Measurements from ENCODE around the gene LRRK1.

DNA sequence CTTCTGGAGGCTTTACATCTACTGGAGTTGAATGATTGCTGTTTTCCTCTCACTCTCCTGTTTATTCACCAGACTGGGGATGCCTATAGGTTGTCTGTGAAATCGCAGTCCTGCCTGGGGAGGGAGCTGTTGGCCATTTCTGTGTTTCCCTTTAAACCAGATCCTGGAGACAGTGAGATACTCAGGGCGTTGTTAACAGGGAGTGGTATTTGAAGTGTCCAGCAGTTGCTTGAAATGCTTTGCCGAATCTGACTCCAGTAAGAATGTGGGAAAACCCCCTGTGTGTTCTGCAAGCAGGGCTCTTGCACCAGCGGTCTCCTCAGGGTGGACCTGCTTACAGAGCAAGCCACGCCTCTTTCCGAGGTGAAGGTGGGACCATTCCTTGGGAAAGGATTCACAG is 4.3 kb upstream of the LRRK1 start:
- peak; percentile 63 to 76 for TF ChIP-seq CTCF (conservative IDR thresholded peaks at IDR 0.05; ENCODE audit: low read depth in 2 of 2)
- TF ChIP-seq POLR2AphosphoS5 (IDR thresholded peaks at IDR 0.05; ENCODE audit: low read depth): no peak
- TF ChIP-seq, protein P1, sequence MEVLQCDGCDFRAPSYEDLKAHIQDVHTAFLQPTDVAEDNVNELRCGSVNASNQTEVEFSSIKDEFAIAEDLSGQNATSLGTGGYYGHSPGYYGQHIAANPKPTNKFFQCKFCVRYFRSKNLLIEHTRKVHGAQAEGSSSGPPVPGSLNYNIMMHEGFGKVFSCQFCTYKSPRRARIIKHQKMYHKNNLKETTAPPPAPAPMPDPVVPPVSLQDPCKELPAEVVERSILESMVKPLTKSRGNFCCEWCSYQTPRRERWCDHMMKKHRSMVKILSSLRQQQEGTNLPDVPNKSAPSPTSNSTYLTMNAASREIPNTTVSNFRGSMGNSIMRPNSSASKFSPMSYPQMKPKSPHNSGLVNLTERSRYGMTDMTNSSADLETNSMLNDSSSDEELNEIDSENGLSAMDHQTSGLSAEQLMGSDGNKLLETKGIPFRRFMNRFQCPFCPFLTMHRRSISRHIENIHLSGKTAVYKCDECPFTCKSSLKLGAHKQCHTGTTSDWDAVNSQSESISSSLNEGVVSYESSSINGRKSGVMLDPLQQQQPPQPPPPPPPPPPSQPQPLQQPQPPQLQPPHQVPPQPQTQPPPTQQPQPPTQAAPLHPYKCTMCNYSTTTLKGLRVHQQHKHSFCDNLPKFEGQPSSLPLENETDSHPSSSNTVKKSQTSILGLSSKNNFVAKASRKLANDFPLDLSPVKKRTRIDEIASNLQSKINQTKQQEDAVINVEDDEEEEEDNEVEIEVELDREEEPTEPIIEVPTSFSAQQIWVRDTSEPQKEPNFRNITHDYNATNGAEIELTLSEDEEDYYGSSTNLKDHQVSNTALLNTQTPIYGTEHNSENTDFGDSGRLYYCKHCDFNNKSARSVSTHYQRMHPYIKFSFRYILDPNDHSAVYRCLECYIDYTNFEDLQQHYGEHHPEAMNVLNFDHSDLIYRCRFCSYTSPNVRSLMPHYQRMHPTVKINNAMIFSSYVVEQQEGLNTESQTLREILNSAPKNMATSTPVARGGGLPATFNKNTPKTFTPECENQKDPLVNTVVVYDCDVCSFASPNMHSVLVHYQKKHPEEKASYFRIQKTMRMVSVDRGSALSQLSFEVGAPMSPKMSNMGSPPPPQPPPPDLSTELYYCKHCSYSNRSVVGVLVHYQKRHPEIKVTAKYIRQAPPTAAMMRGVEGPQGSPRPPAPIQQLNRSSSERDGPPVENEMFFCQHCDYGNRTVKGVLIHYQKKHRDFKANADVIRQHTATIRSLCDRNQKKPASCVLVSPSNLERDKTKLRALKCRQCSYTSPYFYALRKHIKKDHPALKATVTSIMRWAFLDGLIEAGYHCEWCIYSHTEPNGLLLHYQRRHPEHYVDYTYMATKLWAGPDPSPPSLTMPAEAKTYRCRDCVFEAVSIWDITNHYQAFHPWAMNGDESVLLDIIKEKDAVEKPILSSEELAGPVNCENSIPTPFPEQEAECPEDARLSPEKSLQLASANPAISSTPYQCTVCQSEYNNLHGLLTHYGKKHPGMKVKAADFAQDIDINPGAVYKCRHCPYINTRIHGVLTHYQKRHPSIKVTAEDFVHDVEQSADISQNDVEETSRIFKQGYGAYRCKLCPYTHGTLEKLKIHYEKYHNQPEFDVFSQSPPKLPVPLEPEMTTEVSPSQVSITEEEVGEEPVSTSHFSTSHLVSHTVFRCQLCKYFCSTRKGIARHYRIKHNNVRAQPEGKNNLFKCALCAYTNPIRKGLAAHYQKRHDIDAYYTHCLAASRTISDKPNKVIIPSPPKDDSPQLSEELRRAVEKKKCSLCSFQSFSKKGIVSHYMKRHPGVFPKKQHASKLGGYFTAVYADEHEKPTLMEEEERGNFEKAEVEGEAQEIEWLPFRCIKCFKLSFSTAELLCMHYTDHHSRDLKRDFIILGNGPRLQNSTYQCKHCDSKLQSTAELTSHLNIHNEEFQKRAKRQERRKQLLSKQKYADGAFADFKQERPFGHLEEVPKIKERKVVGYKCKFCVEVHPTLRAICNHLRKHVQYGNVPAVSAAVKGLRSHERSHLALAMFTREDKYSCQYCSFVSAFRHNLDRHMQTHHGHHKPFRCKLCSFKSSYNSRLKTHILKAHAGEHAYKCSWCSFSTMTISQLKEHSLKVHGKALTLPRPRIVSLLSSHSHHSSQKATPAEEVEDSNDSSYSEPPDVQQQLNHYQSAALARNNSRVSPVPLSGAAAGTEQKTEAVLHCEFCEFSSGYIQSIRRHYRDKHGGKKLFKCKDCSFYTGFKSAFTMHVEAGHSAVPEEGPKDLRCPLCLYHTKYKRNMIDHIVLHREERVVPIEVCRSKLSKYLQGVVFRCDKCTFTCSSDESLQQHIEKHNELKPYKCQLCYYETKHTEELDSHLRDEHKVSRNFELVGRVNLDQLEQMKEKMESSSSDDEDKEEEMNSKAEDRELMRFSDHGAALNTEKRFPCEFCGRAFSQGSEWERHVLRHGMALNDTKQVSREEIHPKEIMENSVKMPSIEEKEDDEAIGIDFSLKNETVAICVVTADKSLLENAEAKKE (CRISPR knock-in tag; IDR thresholded peaks at IDR 0.05): no peak
- TF ChIP-seq EZH2phosphoT487 (IDR thresholded peaks at IDR 0.05; ENCODE audit: unreplicated experiment): no peak
- TF ChIP-seq REST (IDR thresholded peaks at IDR 0.05; ENCODE audit: unreplicated experiment): no peak
- no peak for TF ChIP-seq ZNF114 (CRISPR knock-in tag; IDR thresholded peaks at IDR 0.05)
- TF ChIP-seq STAT1 (IDR thresholded peaks at IDR 0.05; ENCODE audit: unreplicated experiment): no peak
- no peak for TF ChIP-seq EZH2 (IDR thresholded peaks at IDR 0.05; ENCODE audit: low read depth, unreplicated experiment)
- TF ChIP-seq CREB1 (CRISPR knock-in tag; IDR thresholded peaks at IDR 0.05; ENCODE audit: low read depth): no peak
- TF ChIP-seq ZNF331 (CRISPR knock-in tag; IDR thresholded peaks at IDR 0.05; ENCODE audit: low read depth): no peak
- no peak for TF ChIP-seq JUNB (IDR thresholded peaks at IDR 0.05; ENCODE audit: unreplicated experiment)

All from GM23338 (cell line).